ENCODE data around the gene SNTB2.

The SNTB2 gene

GRCh38 chr16:69204172-69204571 lies 17.2 kb downstream of the SNTB2 start:
- Histone ChIP-seq H3K27ac (replicated peaks; ENCODE audit: low read length) (no peak overlapping the region), H3K9ac (ENCODE audit: low read depth, low read length, poor library complexity) (no peak overlapping the region), H3K4me2 (ENCODE audit: insufficient read depth, low read length, poor library complexity, severe bottlenecking) (no peak overlapping the region), H3K27me3 (ENCODE audit: control insufficient read depth in 3 of 3, insufficient read depth in 3 of 3, low read depth in 1 of 3, low read length in 3 of 3) (no peaks in the 10 kb centered on the region), H2AK5ac (ENCODE audit: low read depth, low read length) (no peak overlapping the region), H3K36me3 (replicated peaks in 1 of 2; ENCODE audit: control insufficient read depth in 2 of 2, insufficient read depth in 2 of 2, low read length in 2 of 2) (no peaks in the 10 kb centered on the region), H2BK12ac (ENCODE audit: low read length) (no peak overlapping the region), H3K79me1 (ENCODE audit: low read depth, low read length) (peaks cover 2% of the 10 kb centered on the region), H3K4ac (ENCODE audit: low read length) (no peak overlapping the region), H2AFZ (ENCODE audit: low read length) (no peak overlapping the region), H3K18ac (ENCODE audit: low read length) (no peak overlapping the region), H3K14ac (ENCODE audit: low read length) (no peak overlapping the region), H3K4me1 (ENCODE audit: control insufficient read depth in 2 of 2, insufficient read depth in 1 of 2, low read depth in 1 of 2, low read length in 2 of 2) (no peaks in the 10 kb centered on the region), H3K4me3 (ENCODE audit: low read length in 2 of 2) (no peak overlapping the region), H3K9me3 (replicated peaks in 1 of 2; ENCODE audit: control insufficient read depth in 2 of 2, insufficient read depth in 1 of 2, low read depth in 1 of 2, low read length in 2 of 2) (no peaks in the 10 kb centered on the region), H4K91ac (ENCODE audit: low read depth, low read length, poor library complexity) (no peak overlapping the region), H2BK120ac (ENCODE audit: low read depth, low read length) (no peak overlapping the region), H2BK5ac (ENCODE audit: low read length) (no peak overlapping the region), H2BK15ac (ENCODE audit: low read length) (no peak overlapping the region), H3K23ac (ENCODE audit: low read depth, low read length, poor library complexity) (no peak overlapping the region), H4K8ac (ENCODE audit: low read depth, low read length) (no peak overlapping the region)
- no peak for DNase-seq (ENCODE audit: low spot score)

- no peak overlapping the region for H2BK12ac ChIP-seq (ENCODE audit: low read length)
- no peak overlapping the region for H3K4ac ChIP-seq (ENCODE audit: low read length)
- no peak overlapping the region for H2BK15ac ChIP-seq (ENCODE audit: low read length)
- H3K14ac ChIP-seq (ENCODE audit: low read length) = no peak overlapping the region
- no peak overlapping the region for H4K8ac ChIP-seq (ENCODE audit: low read depth, low read length)
- H3K9me3 ChIP-seq (replicated peaks in 1 of 2; ENCODE audit: control insufficient read depth in 2 of 2, insufficient read depth in 1 of 2, low read depth in 1 of 2, low read length in 2 of 2) = no peaks in the 10 kb centered on the region
- H3K4me2 ChIP-seq (ENCODE audit: insufficient read depth, low read length, poor library complexity, severe bottlenecking) = no peak overlapping the region
- H3K79me1 ChIP-seq (ENCODE audit: low read depth, low read length) = peaks cover 2% of the 10 kb centered on the region
- no peak overlapping the region for H3K4me3 ChIP-seq (ENCODE audit: low read length in 2 of 2)
- H4K91ac ChIP-seq (ENCODE audit: low read depth, low read length, poor library complexity) = no peak overlapping the region
- H3K4me1 ChIP-seq (ENCODE audit: control insufficient read depth in 2 of 2, insufficient read depth in 1 of 2, low read depth in 1 of 2, low read length in 2 of 2) = no peaks in the 10 kb centered on the region
- H3K23ac ChIP-seq (ENCODE audit: low read depth, low read length, poor library complexity) = no peak overlapping the region
- no CpG with 5 or more reads among the region's 4 CpGs for WGBS, 2 donors (ENCODE audit: extremely low coverage in 2 of 2, insufficient read length in 2 of 2, insufficient replicate concordance in 1 of 2)
- H3K18ac ChIP-seq (ENCODE audit: low read length) = no peak overlapping the region
- no peaks in the 10 kb centered on the region for H3K36me3 ChIP-seq (replicated peaks in 1 of 2; ENCODE audit: control insufficient read depth in 2 of 2, insufficient read depth in 2 of 2, low read length in 2 of 2)
- H2AK5ac ChIP-seq (ENCODE audit: low read depth, low read length) = no peak overlapping the region
- H2BK5ac ChIP-seq (ENCODE audit: low read length) = no peak overlapping the region
- no peak overlapping the region for H2BK120ac ChIP-seq (ENCODE audit: low read depth, low read length)
- no peak for DNase-seq (ENCODE audit: low spot score)
- no peaks in the 10 kb centered on the region for H3K27me3 ChIP-seq (ENCODE audit: control insufficient read depth in 3 of 3, insufficient read depth in 3 of 3, low read depth in 1 of 3, low read length in 3 of 3)
- H2AFZ ChIP-seq (ENCODE audit: low read length) = no peak overlapping the region
- H3K9ac ChIP-seq (ENCODE audit: low read depth, low read length, poor library complexity) = no peak overlapping the region
- H3K27ac ChIP-seq (replicated peaks; ENCODE audit: low read length) = no peak overlapping the region
Observed at GRCh38 chr16:69209735-69210134, 22.8 kb downstream of the SNTB2 start.

GRCh38 chr16:69217433-69217832 lies 30.5 kb downstream of the SNTB2 start:
- H4K91ac ChIP-seq (ENCODE audit: low read depth, low read length, poor library complexity) = no peak overlapping the region
- H4K8ac ChIP-seq (ENCODE audit: low read depth, low read length) = no peak overlapping the region
- no peak overlapping the region for H3K4ac ChIP-seq (ENCODE audit: low read length)
- no CpG with 5 or more reads among the region's 1 CpG for WGBS, 2 donors (ENCODE audit: extremely low coverage in 2 of 2, insufficient read length in 2 of 2, insufficient replicate concordance in 1 of 2)
- no peak overlapping the region for H3K4me3 ChIP-seq (ENCODE audit: low read length in 2 of 2)
- H3K9ac ChIP-seq (ENCODE audit: low read depth, low read length, poor library complexity) = no peak overlapping the region
- no peaks in the 10 kb centered on the region for H3K79me1 ChIP-seq (ENCODE audit: low read depth, low read length)
- DNase-seq (ENCODE audit: low spot score) = no peak
- H2AFZ ChIP-seq (ENCODE audit: low read length) = no peak overlapping the region
- H2BK5ac ChIP-seq (ENCODE audit: low read length) = no peak overlapping the region
- H3K36me3 ChIP-seq (replicated peaks in 1 of 2; ENCODE audit: control insufficient read depth in 2 of 2, insufficient read depth in 2 of 2, low read length in 2 of 2) = no peaks in the 10 kb centered on the region
- H2BK12ac ChIP-seq (ENCODE audit: low read length) = no peak overlapping the region
- no peak overlapping the region for H3K4me2 ChIP-seq (ENCODE audit: insufficient read depth, low read length, poor library complexity, severe bottlenecking)
- no peak overlapping the region for H2AK5ac ChIP-seq (ENCODE audit: low read depth, low read length)
- no peak overlapping the region for H3K27ac ChIP-seq (replicated peaks; ENCODE audit: low read length)
- no peaks in the 10 kb centered on the region for H3K4me1 ChIP-seq (ENCODE audit: control insufficient read depth in 2 of 2, insufficient read depth in 1 of 2, low read depth in 1 of 2, low read length in 2 of 2)
- no peak overlapping the region for H3K18ac ChIP-seq (ENCODE audit: low read length)
- H2BK120ac ChIP-seq (ENCODE audit: low read depth, low read length) = no peak overlapping the region
- no peak overlapping the region for H3K23ac ChIP-seq (ENCODE audit: low read depth, low read length, poor library complexity)
- no peak overlapping the region for H2BK15ac ChIP-seq (ENCODE audit: low read length)
- no peak overlapping the region for H3K14ac ChIP-seq (ENCODE audit: low read length)
- no peaks in the 10 kb centered on the region for H3K27me3 ChIP-seq (ENCODE audit: control insufficient read depth in 3 of 3, insufficient read depth in 3 of 3, low read depth in 1 of 3, low read length in 3 of 3)
- H3K9me3 ChIP-seq (replicated peaks in 1 of 2; ENCODE audit: control insufficient read depth in 2 of 2, insufficient read depth in 1 of 2, low read depth in 1 of 2, low read length in 2 of 2) = no peaks in the 10 kb centered on the region

GRCh38 chr16:69219279-69219678 lies 32.3 kb downstream of the SNTB2 start:
- no peak overlapping the region for H2BK12ac ChIP-seq (ENCODE audit: low read length)
- DNase-seq (ENCODE audit: low spot score) = no peak
- H3K79me1 ChIP-seq (ENCODE audit: low read depth, low read length) = no peaks in the 10 kb centered on the region
- no peak overlapping the region for H3K4me3 ChIP-seq (ENCODE audit: low read length in 2 of 2)
- H2AFZ ChIP-seq (ENCODE audit: low read length) = no peak overlapping the region
- H3K9ac ChIP-seq (ENCODE audit: low read depth, low read length, poor library complexity) = no peak overlapping the region
- no peak overlapping the region for H3K18ac ChIP-seq (ENCODE audit: low read length)
- no peak overlapping the region for H3K4ac ChIP-seq (ENCODE audit: low read length)
- H2BK120ac ChIP-seq (ENCODE audit: low read depth, low read length) = no peak overlapping the region
- no peak overlapping the region for H2BK15ac ChIP-seq (ENCODE audit: low read length)
- no peak overlapping the region for H2BK5ac ChIP-seq (ENCODE audit: low read length)
- no peak overlapping the region for H3K14ac ChIP-seq (ENCODE audit: low read length)
- no peaks in the 10 kb centered on the region for H3K4me1 ChIP-seq (ENCODE audit: control insufficient read depth in 2 of 2, insufficient read depth in 1 of 2, low read depth in 1 of 2, low read length in 2 of 2)
- no peak overlapping the region for H2AK5ac ChIP-seq (ENCODE audit: low read depth, low read length)
- H3K27ac ChIP-seq (replicated peaks; ENCODE audit: low read length) = no peak overlapping the region
- H3K27me3 ChIP-seq (ENCODE audit: control insufficient read depth in 3 of 3, insufficient read depth in 3 of 3, low read depth in 1 of 3, low read length in 3 of 3) = no peaks in the 10 kb centered on the region
- H3K9me3 ChIP-seq (replicated peaks in 1 of 2; ENCODE audit: control insufficient read depth in 2 of 2, insufficient read depth in 1 of 2, low read depth in 1 of 2, low read length in 2 of 2) = peaks cover 0 to 2% of the 10 kb centered on the region in 2 donors
- no peak overlapping the region for H4K8ac ChIP-seq (ENCODE audit: low read depth, low read length)
- H3K4me2 ChIP-seq (ENCODE audit: insufficient read depth, low read length, poor library complexity, severe bottlenecking) = no peak overlapping the region
- no peak overlapping the region for H4K91ac ChIP-seq (ENCODE audit: low read depth, low read length, poor library complexity)
- no peaks in the 10 kb centered on the region for H3K36me3 ChIP-seq (replicated peaks in 1 of 2; ENCODE audit: control insufficient read depth in 2 of 2, insufficient read depth in 2 of 2, low read length in 2 of 2)
- no CpG with 5 or more reads among the region's 1 CpG for WGBS, 2 donors (ENCODE audit: extremely low coverage in 2 of 2, insufficient read length in 2 of 2, insufficient replicate concordance in 1 of 2)
- no peak overlapping the region for H3K23ac ChIP-seq (ENCODE audit: low read depth, low read length, poor library complexity)

Data from neuronal stem cell (in vitro differentiated cells).